CD4-positive, CD25-positive, alpha-beta regulatory T cell (primary cell): ENCODE data around the gene MICAL3. TPM values are rescaled to one million over a fixed set of nuclear protein-coding genes. Genes with fewer than 3 reads are reported as not detected.
A peak's percentile ranks its signal among the peaks of the same experiment; 100 is the strongest.

Experiments used
- ATAC-seq, 2 donors: fragments of 150-1000 bp; cut with Tn5 transposase; one replicate each; pipeline ENCODE4 v1.10.0; 2021; ENCODE audit warnings: low read depth in 2 of 2, moderate number of reproducible peaks in 2 of 2, moderate library complexity in 1 of 2
- DNase-seq, 3 donors: peaks; one replicate each; pipeline versions ENCODE4 v3.0.0 to v3.0.0-alpha.2; 2012 to 2022; ENCODE audit warnings: mixed read lengths in 1 of 3
- H3K27ac ChIP-seq: one replicate; pipeline ENCODE4 v1.7.0; 2013; ENCODE audit warnings: mild to moderate bottlenecking, low read length; ENCODE audit not compliant: insufficient read depth, poor library complexity, severe bottlenecking
- H3K27me3 ChIP-seq: one replicate; pipeline ENCODE4 v1.7.0; 2013; ENCODE audit warnings: low read length; ENCODE audit not compliant: control insufficient read depth, insufficient read depth
- H3K36me3 ChIP-seq: one replicate; pipeline ENCODE4 v1.7.0; 2013; ENCODE audit warnings: mild to moderate bottlenecking, low read length, moderate library complexity; ENCODE audit not compliant: control insufficient read depth, insufficient read depth
- H3K4me1 ChIP-seq: 2 replicates; pipeline ENCODE4 v1.7.0; 2013; ENCODE audit warnings: mild to moderate bottlenecking, low read length; ENCODE audit not compliant: insufficient read depth, control insufficient read depth, poor library complexity, severe bottlenecking
- H3K4me3 ChIP-seq: one replicate; pipeline ENCODE4 v1.7.0; 2013; ENCODE audit warnings: low read depth, mild to moderate bottlenecking, low read length, moderate library complexity
- H3K9me3 ChIP-seq, 2 experiments: 1 replicate in 1 of 2; 2 replicates in 1 of 2; pipeline ENCODE4 v1.7.0; 2013; ENCODE audit warnings: low read length in 2 of 2, mild to moderate bottlenecking in 1 of 2, moderate library complexity in 1 of 2; ENCODE audit not compliant: control insufficient read depth in 2 of 2
- H3K27ac Mint-ChIP-seq, 3 donors: one replicate each; pipeline ENCODE4 v1.8.0; 2020 to 2022; ENCODE audit warnings: mild to moderate bottlenecking in 3 of 3, mixed read lengths in 3 of 3, moderate library complexity in 2 of 3
- H3K27me3 Mint-ChIP-seq: one replicate; pipeline ENCODE4 v1.8.0; 2022; ENCODE audit warnings: mild to moderate bottlenecking, mixed read lengths
- H3K36me3 Mint-ChIP-seq: one replicate; pipeline ENCODE4 v1.8.0; 2020; ENCODE audit warnings: mixed read lengths
- H3K4me1 Mint-ChIP-seq, 4 donors: one replicate each; pipeline ENCODE4 v1.8.0; 2020 to 2022; ENCODE audit warnings: mixed read lengths in 4 of 4, mild to moderate bottlenecking in 1 of 4
- H3K4me3 Mint-ChIP-seq, 4 donors: one replicate each; pipeline ENCODE4 v1.8.0; 2020 to 2022; ENCODE audit warnings: mild to moderate bottlenecking in 4 of 4, mixed read lengths in 4 of 4, moderate library complexity in 3 of 4
- H3K9me3 Mint-ChIP-seq, 7 donors: one replicate each; pipeline ENCODE4 v1.8.0; 2020 to 2022; ENCODE audit warnings: mixed read lengths in 7 of 7, mild to moderate bottlenecking in 3 of 7, moderate library complexity in 2 of 7
- polyA plus RNA-seq, 4 donors: library from polyadenylated mRNA; unstranded; fragments of 300-500 nt; fragmentation: Illumina TruSeq; gene quantifications; one replicate each; pipeline ENCODE4 v1.2.3, GENCODE V29; 2021
- total RNA-seq: library from RNA; stranded (reverse); gene quantifications from one replicate; pipeline ENCODE4 v1.2.3, GENCODE V29; 2022

Gene MICAL3
- total and polyA plus RNA-seq, 5 donors from 2014 or later = 0.71 to 39.9 (median 1.8) TPM

GRCh38 chr22:17791196-17791595 lies 233.2 kb downstream of the MICAL3 start:
- Mint-ChIP-seq H3K27ac (peak overlapping the region in 1 of 3 donors; percentile 32), H3K9me3 (no peaks in the 10 kb centered on the region), H3K36me3 (peaks cover 4% of the 10 kb centered on the region), H3K27me3 (no peaks in the 10 kb centered on the region), H3K4me3 (no peak overlapping the region), H3K4me1 (no peaks in the 10 kb centered on the region)
- DNase-seq (no peak), ATAC-seq (no peak)
- Histone ChIP-seq H3K27me3 (no peaks in the 10 kb centered on the region), H3K27ac (no peak overlapping the region), H3K9me3 (no peaks in the 10 kb centered on the region), H3K4me1 (no peaks in the 10 kb centered on the region), H3K4me3 (no peak overlapping the region), H3K36me3 (peaks cover 4% of the 10 kb centered on the region)

GRCh38 chr22:17789379-17790200 lies 234.8 kb downstream of the MICAL3 start:
- Histone ChIP-seq H3K27ac (no peak overlapping the region), H3K9me3 (no peaks in the 10 kb centered on the region), H3K27me3 (no peaks in the 10 kb centered on the region), H3K4me1 (no peaks in the 10 kb centered on the region), H3K36me3 (peaks cover 4% of the 10 kb centered on the region), H3K4me3 (no peak overlapping the region)
- Mint-ChIP-seq H3K4me3 (no peak overlapping the region), H3K4me1 (no peaks in the 10 kb centered on the region), H3K27ac (peak overlapping the region in 1 of 3 donors; percentile 86), H3K36me3 (peaks cover 4% of the 10 kb centered on the region), H3K9me3 (no peaks in the 10 kb centered on the region), H3K27me3 (no peaks in the 10 kb centered on the region)
- DNase-seq = no peak
- no peak for ATAC-seq

- Histone ChIP-seq H3K9me3 (no peaks in the 10 kb centered on the region), H3K4me3 (no peak overlapping the region), H3K27me3 (no peaks in the 10 kb centered on the region), H3K36me3 (peaks cover 4% of the 10 kb centered on the region), H3K4me1 (no peaks in the 10 kb centered on the region), H3K27ac (no peak overlapping the region)
- Mint-ChIP-seq H3K27me3 (no peaks in the 10 kb centered on the region), H3K36me3 (peaks cover 4% of the 10 kb centered on the region), H3K4me3 (no peak overlapping the region), H3K9me3 (no peaks in the 10 kb centered on the region), H3K4me1 (no peaks in the 10 kb centered on the region), H3K27ac (peak overlapping the region in 1 of 3 donors; percentile 86)
- no peak for DNase-seq
- no peak for ATAC-seq
Measured at GRCh38 chr22:17788528-17789378, 235.6 kb downstream of the MICAL3 start.

GRCh38 chr22:17787716-17788330 lies 236.5 kb downstream of the MICAL3 start:
- Mint-ChIP-seq H3K9me3 (no peaks in the 10 kb centered on the region), H3K27ac (no peak overlapping the region), H3K4me1 (peaks cover 0 to 2% (median 0%) of the 10 kb centered on the region in 4 donors), H3K27me3 (no peaks in the 10 kb centered on the region), H3K4me3 (no peak overlapping the region), H3K36me3 (no peaks in the 10 kb centered on the region)
- H3K36me3 ChIP-seq = peaks cover 4% of the 10 kb centered on the region
- H3K27me3 ChIP-seq = no peaks in the 10 kb centered on the region
- ATAC-seq = no peak
- no peak overlapping the region for H3K4me3 ChIP-seq
- no peaks in the 10 kb centered on the region for H3K4me1 ChIP-seq
- DNase-seq = no peak
- H3K27ac ChIP-seq = no peak overlapping the region
- H3K9me3 ChIP-seq = no peaks in the 10 kb centered on the region

- H3K27me3 Mint-ChIP-seq = no peaks in the 10 kb centered on the region
- Histone ChIP-seq H3K4me3 (no peak overlapping the region), H3K27me3 (no peaks in the 10 kb centered on the region), H3K36me3 (peaks cover 4% of the 10 kb centered on the region), H3K27ac (no peak overlapping the region), H3K4me1 (no peaks in the 10 kb centered on the region), H3K9me3 (no peaks in the 10 kb centered on the region)
- no peak overlapping the region for H3K4me3 Mint-ChIP-seq
- ATAC-seq (no peak), DNase-seq (no peak)
- no peaks in the 10 kb centered on the region for H3K9me3 Mint-ChIP-seq
- H3K4me1 Mint-ChIP-seq = peaks cover 0 to 2% (median under 1%) of the 10 kb centered on the region in 4 donors
- no peak overlapping the region for H3K27ac Mint-ChIP-seq
- H3K36me3 Mint-ChIP-seq = no peaks in the 10 kb centered on the region
Measured at GRCh38 chr22:17787241-17787640, 237.1 kb downstream of the MICAL3 start.

GRCh38 chr22:17786435-17787161 lies 237.8 kb downstream of the MICAL3 start:
- no peak for ATAC-seq
- no peaks in the 10 kb centered on the region for H3K36me3 Mint-ChIP-seq
- no peak overlapping the region for H3K27ac ChIP-seq

More at GRCh38 chr22:17786435-17787161, 237.8 kb downstream of the MICAL3 start:
- Histone ChIP-seq H3K36me3 (peaks cover 4% of the 10 kb centered on the region), H3K4me3 (no peak overlapping the region), H3K4me1 (peaks cover 2% of the 10 kb centered on the region), H3K9me3 (no peaks in the 10 kb centered on the region), H3K27me3 (no peaks in the 10 kb centered on the region)
- DNase-seq = peak in 1 of 3 donors; percentile 39
- Mint-ChIP-seq H3K9me3 (no peaks in the 10 kb centered on the region), H3K4me3 (no peak overlapping the region), H3K27me3 (no peaks in the 10 kb centered on the region), H3K4me1 (peaks cover 0 to 3% (median 2%) of the 10 kb centered on the region in 4 donors), H3K27ac (no peak overlapping the region)
